CD4-positive, alpha-beta T cell (primary cell): ENCODE data around the gene GNG7. TPM values are rescaled to one million over a fixed set of nuclear protein-coding genes. Genes with fewer than 3 reads are reported as not detected.
"Not testable (repeated sequence)": the region's sequence is repeated elsewhere in the genome, so short reads cannot be mapped to it uniquely, and the experiment has no call there.

Experiments
- ATAC-seq: fragments of 200-7000 bp; cut with Tn5 transposase; one replicate; pipeline ENCODE4 v1.10.0; 2022; ENCODE audit warnings: mild to moderate bottlenecking; ENCODE audit not compliant: poor library complexity
- CTCF ChIA-PET: fragments of 350-600 bp; sonication (Branson Sonifier 250); formaldehyde crosslinking; loops from one replicate; lab custom pipeline; 2021; ENCODE audit warnings: antibody characterized with exemption, inconsistent platforms; lab: Charles Lee
- POLR2A ChIA-PET: fragments of 350-600 bp; sonication (Branson Sonifier 250); formaldehyde crosslinking; loops from one replicate; lab custom pipeline; 2021; ENCODE audit warnings: antibody characterized with exemption, inconsistent platforms; lab: Charles Lee
- DNase-seq, 14 experiments: peaks; one replicate each; pipeline ENCODE4 v3.0.0-alpha.2; 2013 to 2020; ENCODE audit warnings: mixed read lengths in 2 of 14
- H3K27ac ChIP-seq, 2 donors: one replicate each; pipeline versions ENCODE4 v1.5.1 to v1.7.0; 2013; ENCODE audit warnings: low read length in 2 of 2, low read depth in 1 of 2, mild to moderate bottlenecking in 1 of 2
- H3K27me3 ChIP-seq, 2 experiments: 1 replicate in 1 of 2; 2 replicates in 1 of 2; pipeline versions ENCODE4 v1.6.1 to v1.7.0; 2013; ENCODE audit warnings: low read length in 2 of 2, control low read depth in 1 of 2, mild to moderate bottlenecking in 1 of 2, moderate library complexity in 1 of 2; ENCODE audit not compliant: insufficient read depth in 2 of 2, control insufficient read depth in 1 of 2
- H3K36me3 ChIP-seq: one replicate; pipeline ENCODE4 v1.6.1; 2013; ENCODE audit warnings: low read length, control low read depth; ENCODE audit not compliant: insufficient read depth
- H3K4me1 ChIP-seq: one replicate; pipeline ENCODE4 v1.6.1; 2013; ENCODE audit warnings: low read length, control low read depth; ENCODE audit not compliant: insufficient read depth
- H3K4me3 ChIP-seq: one replicate; pipeline ENCODE4 v1.5.1; 2013; ENCODE audit warnings: mild to moderate bottlenecking, low read length, moderate library complexity
- H3K9me3 ChIP-seq, 2 experiments: 1 replicate in 1 of 2; 2 replicates in 1 of 2; pipeline versions ENCODE4 v1.6.1 to v1.7.0; 2013; ENCODE audit warnings: low read length in 2 of 2, mild to moderate bottlenecking in 2 of 2, control low read depth in 1 of 2, moderate library complexity in 1 of 2; ENCODE audit not compliant: control insufficient read depth in 1 of 2, insufficient read depth in 1 of 2
- H3K27ac Mint-ChIP-seq: one replicate; pipeline ENCODE4 v1.8.0; 2020; ENCODE audit warnings: mixed read lengths
- H3K27me3 Mint-ChIP-seq: one replicate; pipeline ENCODE4 v1.8.0; 2021; ENCODE audit warnings: mixed read lengths
- H3K36me3 Mint-ChIP-seq: one replicate; pipeline ENCODE4 v1.8.0; 2021; ENCODE audit warnings: low read depth, mixed read lengths
- H3K4me1 Mint-ChIP-seq: one replicate; pipeline ENCODE4 v1.8.0; 2021; ENCODE audit warnings: low read depth, mixed read lengths
- H3K4me3 Mint-ChIP-seq: one replicate; pipeline ENCODE4 v1.8.0; 2020; ENCODE audit warnings: mild to moderate bottlenecking, mixed read lengths
- H3K9me3 Mint-ChIP-seq: one replicate; pipeline ENCODE4 v1.8.0; 2020; ENCODE audit warnings: mixed read lengths
- CTCF ChIP-seq: fragments of 200-600 bp; IDR thresholded peaks from one replicate; pipeline ENCODE4 v1.8.0; 2022; ENCODE audit warnings: antibody characterized with exemption, mild to moderate bottlenecking
- intact Hi-C, 2 experiments: fragments of 100-400 bp; cut with DNase I in 1 of 2; cut with micrococcal nuclease in 1 of 2; formaldehyde crosslinking; loops; one replicate each; pipeline versions ENCODE4 v1.15.1 to v1.9.0; 2023 to 2025; cut with DNase I, micrococcal nuclease
- total RNA-seq, 174 experiments: library from RNA in 2 of 174; stranded (reverse) in 2 of 174; gene quantifications; one replicate each; pipeline ENCODE4 v1.2.3 and lab custom pipeline; 2021 to 2026

The GNG7 gene
- total RNA-seq, 2 experiments from 2014 or later, result 5.2 to 5.7 TPM

- CTCF ChIA-PET, result no interaction called here
- no peak overlapping the region for H3K27ac ChIP-seq
- no peaks in the 10 kb centered on the region for H3K4me1 Mint-ChIP-seq
Measured at GRCh38 chr19:2653218-2653617, 49.3 kb downstream of the GNG7 start.

GRCh38 chr19:2652504-2653099 is 49.9 kb downstream of the GNG7 start:
- no peaks in the 10 kb centered on the region for H3K27me3 ChIP-seq
- H3K27me3 Mint-ChIP-seq, result no peaks in the 10 kb centered on the region
- H3K36me3 Mint-ChIP-seq, result no peaks in the 10 kb centered on the region
- H3K27ac ChIP-seq, result no peak overlapping the region
- no peak for TF ChIP-seq CTCF
- no peaks in the 10 kb centered on the region for H3K9me3 ChIP-seq
- POLR2A ChIA-PET, result no interaction called here
- no peaks in the 10 kb centered on the region for H3K4me1 Mint-ChIP-seq
- no peak overlapping the region for H3K27ac Mint-ChIP-seq
- CTCF ChIA-PET, result no interaction called here
- no peaks in the 10 kb centered on the region for H3K36me3 ChIP-seq
- H3K9me3 Mint-ChIP-seq, result no peaks in the 10 kb centered on the region
- no peak overlapping the region for H3K4me3 Mint-ChIP-seq
- no peak overlapping the region for H3K4me3 ChIP-seq
- intact Hi-C loops, result no loop called here
- ATAC-seq (no peak), DNase-seq (no peak)
- no peaks in the 10 kb centered on the region for H3K4me1 ChIP-seq

More at GRCh38 chr19:2653218-2653617, 49.3 kb downstream of the GNG7 start:
- TF ChIP-seq CTCF, result no peak
- DNase-seq (no peak), ATAC-seq (no peak)
- Histone ChIP-seq H3K27me3 (no peaks in the 10 kb centered on the region), H3K4me1 (no peaks in the 10 kb centered on the region), H3K9me3 (no peaks in the 10 kb centered on the region), H3K4me3 (no peak overlapping the region), H3K36me3 (no peaks in the 10 kb centered on the region)
- POLR2A ChIA-PET, result no interaction called here
- H3K9me3 Mint-ChIP-seq, result no peaks in the 10 kb centered on the region
- no peak overlapping the region for H3K27ac Mint-ChIP-seq
- no peaks in the 10 kb centered on the region for H3K36me3 Mint-ChIP-seq
- intact Hi-C loops, result no loop called here
- H3K27me3 Mint-ChIP-seq, result no peaks in the 10 kb centered on the region
- H3K4me3 Mint-ChIP-seq, result no peak overlapping the region

GRCh38 chr19:2651002-2651733 is 51.3 kb downstream of the GNG7 start:
- H3K36me3 ChIP-seq, H3K4me1 Mint-ChIP-seq, H3K27me3 ChIP-seq, DNase-seq, POLR2A ChIA-PET, intact Hi-C loops, H3K4me3 Mint-ChIP-seq, CTCF ChIA-PET, H3K4me1 ChIP-seq, H3K4me3 ChIP-seq, H3K9me3 ChIP-seq, H3K27me3 Mint-ChIP-seq, H3K27ac Mint-ChIP-seq, H3K9me3 Mint-ChIP-seq, H3K36me3 Mint-ChIP-seq, ATAC-seq, H3K27ac ChIP-seq: not testable (repeated sequence)
